HEK293 (cell line): Measurements from ENCODE around the gene SH2D2A.

ENCODE experiments used
- CTCF ChIA-PET: fragments of 350-600 bp; formaldehyde crosslinking; extraction: SDS; loops from one replicate; lab custom pipeline; 2021; ENCODE audit warnings: antibody characterized with exemption; lab: Yijun Ruan, JAX
- POLR2A ChIA-PET: fragments of 300-600 bp; formaldehyde crosslinking; extraction: SDS; loops from one replicate; lab custom pipeline; 2020; ENCODE audit warnings: antibody characterized with exemption, inconsistent platforms; lab: Yijun Ruan, JAX
- H3K27ac ChIP-seq: fragments of 200-500 bp; sonication (Bioruptor generic); 2 replicates; pipeline ENCODE4 v1.5.1; 2014; ENCODE audit warnings: low read depth, low read length, control low read depth, inconsistent platforms; ENCODE audit errors: extremely low read depth
- H3K36me3 ChIP-seq, 2 experiments: fragments of 200-500 bp in 1 of 2; sonication (Bioruptor generic) in 1 of 2; 1 replicate in 1 of 2; 2 replicates in 1 of 2; pipeline ENCODE4 v1.5.1; 2014 to 2017; ENCODE audit warnings: inconsistent platforms in 2 of 2, low read length in 2 of 2; ENCODE audit not compliant: control insufficient read depth in 2 of 2, insufficient read depth in 1 of 2
- H3K4me1 ChIP-seq: fragments of 200-500 bp; sonication (Bioruptor generic); 2 replicates; pipeline ENCODE4 v1.5.1; 2014; ENCODE audit warnings: mild to moderate bottlenecking, low read length, inconsistent platforms; ENCODE audit not compliant: control insufficient read depth, insufficient read depth
- H3K4me3 ChIP-seq: 2 replicates; pipeline ENCODE4 v1.5.1; 2011; ENCODE audit warnings: low read depth, mild to moderate bottlenecking, control low read depth, low read length, moderate library complexity
- H3K9me3 ChIP-seq: fragments of 200-500 bp; sonication (Bioruptor generic); 2 replicates; pipeline ENCODE4 v1.5.1; 2014; ENCODE audit warnings: low read depth, low read length, inconsistent platforms; ENCODE audit not compliant: control insufficient read depth, insufficient read depth
- KLF16 ChIP-seq: fragments of 450-650 bp; formaldehyde crosslinking; IDR thresholded peaks from 2 replicates; pipeline ENCODE4 v1.5.1; 2017; ENCODE audit warnings: missing biosample characterization, missing genetic modification characterization
- KLF8 ChIP-seq: fragments of 450-650 bp; formaldehyde crosslinking; IDR thresholded peaks from 2 replicates; pipeline ENCODE4 v1.5.1; 2016; ENCODE audit warnings: missing biosample characterization, missing genetic modification characterization
- KLF9 ChIP-seq: fragments of 450-650 bp; formaldehyde crosslinking; IDR thresholded peaks from 2 replicates; pipeline ENCODE4 v1.5.1; 2016; ENCODE audit warnings: missing biosample characterization, missing genetic modification characterization, low read depth
- MYNN ChIP-seq: fragments of 450-650 bp; formaldehyde crosslinking; IDR thresholded peaks from 2 replicates; pipeline ENCODE4 v1.5.1; 2016; ENCODE audit warnings: missing biosample characterization, missing genetic modification characterization, borderline replicate concordance
- MZF1 ChIP-seq: fragments of 450-650 bp; formaldehyde crosslinking; IDR thresholded peaks from 2 replicates; pipeline ENCODE4 v1.5.1; 2017; ENCODE audit warnings: missing biosample characterization, missing genetic modification characterization, borderline replicate concordance
- PATZ1 ChIP-seq: fragments of 450-650 bp; formaldehyde crosslinking; IDR thresholded peaks from 2 replicates; pipeline ENCODE4 v1.5.1; 2016; ENCODE audit warnings: missing biosample characterization, missing genetic modification characterization
- PRDM6 ChIP-seq: fragments of 450-650 bp; formaldehyde crosslinking; IDR thresholded peaks from 2 replicates; pipeline ENCODE4 v1.5.1; 2017; ENCODE audit warnings: missing biosample characterization, missing genetic modification characterization
- REPIN1 ChIP-seq: fragments of 450-650 bp; formaldehyde crosslinking; IDR thresholded peaks from 2 replicates; pipeline ENCODE4 v1.5.1; 2017; ENCODE audit warnings: missing biosample characterization, missing genetic modification characterization, low read depth
- YY1 ChIP-seq: fragments of 450-650 bp; formaldehyde crosslinking; IDR thresholded peaks from 2 replicates; pipeline ENCODE4 v1.5.1; 2018; ENCODE audit warnings: missing biosample characterization, missing genetic modification characterization
- ZBTB11 ChIP-seq: fragments of 450-650 bp; formaldehyde crosslinking; conservative IDR thresholded peaks from 2 replicates; pipeline ENCODE4 v1.5.1; 2016; ENCODE audit warnings: low read depth, missing biosample characterization, missing genetic modification characterization
- ZBTB17 ChIP-seq: fragments of 450-650 bp; formaldehyde crosslinking; IDR thresholded peaks from 2 replicates; pipeline ENCODE4 v1.5.1; 2016; ENCODE audit warnings: missing biosample characterization, missing genetic modification characterization
- ZBTB26 ChIP-seq: fragments of 450-650 bp; formaldehyde crosslinking; optimal IDR thresholded peaks from 2 replicates; pipeline ENCODE3; 2016; ENCODE audit warnings: missing biosample characterization, mild to moderate bottlenecking, missing genetic modification characterization
- ZBTB48 ChIP-seq: fragments of 450-650 bp; formaldehyde crosslinking; IDR thresholded peaks from 2 replicates; pipeline ENCODE4 v1.5.1; 2016; ENCODE audit warnings: missing biosample characterization, missing genetic modification characterization
- ZFP69B ChIP-seq: fragments of 450-650 bp; formaldehyde crosslinking; IDR thresholded peaks from 2 replicates; pipeline ENCODE4 v1.5.1; 2016; ENCODE audit warnings: missing biosample characterization, missing genetic modification characterization
- ZIC2 ChIP-seq: fragments of 450-650 bp; formaldehyde crosslinking; IDR thresholded peaks from 2 replicates; pipeline ENCODE4 v1.5.1; 2016; ENCODE audit warnings: missing biosample characterization, missing genetic modification characterization
- ZNF2 ChIP-seq: fragments of 450-650 bp; formaldehyde crosslinking; IDR thresholded peaks from 2 replicates; pipeline ENCODE4 v1.5.1; 2016; ENCODE audit warnings: missing biosample characterization, missing genetic modification characterization
- ZNF202 ChIP-seq: fragments of 450-650 bp; formaldehyde crosslinking; IDR thresholded peaks from 2 replicates; pipeline ENCODE4 v1.5.1; 2016; ENCODE audit warnings: missing biosample characterization, missing genetic modification characterization, borderline replicate concordance
- ZNF302 ChIP-seq: fragments of 450-650 bp; formaldehyde crosslinking; IDR thresholded peaks from 2 replicates; pipeline ENCODE4 v1.5.1; 2016; ENCODE audit warnings: missing biosample characterization, missing genetic modification characterization, low read depth
- ZNF324 ChIP-seq: fragments of 450-650 bp; formaldehyde crosslinking; IDR thresholded peaks from 2 replicates; pipeline ENCODE4 v1.5.1; 2016; ENCODE audit warnings: missing biosample characterization, missing genetic modification characterization
- ZNF341 ChIP-seq: fragments of 450-650 bp; formaldehyde crosslinking; IDR thresholded peaks from 2 replicates; pipeline ENCODE4; 2016; ENCODE audit warnings: low read depth, missing biosample characterization, missing genetic modification characterization
- ZNF423 ChIP-seq: fragments of 450-650 bp; formaldehyde crosslinking; IDR thresholded peaks from 2 replicates; pipeline ENCODE4 v1.5.1; 2016; ENCODE audit warnings: missing biosample characterization, missing genetic modification characterization
- ZNF548 ChIP-seq: fragments of 450-650 bp; formaldehyde crosslinking; IDR thresholded peaks from 2 replicates; pipeline ENCODE4 v1.5.1; 2016; ENCODE audit warnings: missing biosample characterization, missing genetic modification characterization
- ZNF560 ChIP-seq: fragments of 450-650 bp; formaldehyde crosslinking; IDR thresholded peaks from 2 replicates; pipeline ENCODE4 v1.5.1; 2017; ENCODE audit warnings: missing biosample characterization, missing genetic modification characterization, borderline replicate concordance
- ZNF658 ChIP-seq: fragments of 450-650 bp; formaldehyde crosslinking; IDR thresholded peaks from 2 replicates; pipeline ENCODE4; 2016; ENCODE audit warnings: missing biosample characterization, missing genetic modification characterization
- ZNF776 ChIP-seq: fragments of 450-650 bp; formaldehyde crosslinking; IDR thresholded peaks from 2 replicates; pipeline ENCODE4 v1.5.0; 2017; ENCODE audit warnings: missing biosample characterization, missing genetic modification characterization, borderline replicate concordance
- ZNF791 ChIP-seq: fragments of 450-650 bp; formaldehyde crosslinking; IDR thresholded peaks from 2 replicates; pipeline ENCODE4 v1.5.1; 2016; ENCODE audit warnings: missing biosample characterization, missing genetic modification characterization
- ZSCAN30 ChIP-seq: fragments of 450-650 bp; IDR thresholded peaks from 2 replicates; pipeline ENCODE4 v1.5.1; 2018; ENCODE audit warnings: missing biosample characterization, mild to moderate bottlenecking, missing genetic modification characterization, moderate library complexity

Gene SH2D2A

GRCh38 chr1:156859523-156860112 lies 43.0 kb upstream of the SH2D2A start:
- H3K36me3 ChIP-seq, result no peaks in the 10 kb centered on the region
- no peak overlapping the region for H3K27ac ChIP-seq
- CTCF ChIA-PET, result interaction anchor here (0.6 to 7.6 kb wide), 41 partner anchors 8 to 216 kb away, joined by 3 to 129 read pairs (median 6); partner anchors contain the start of genes ISG20L2, METTL25B, PRCC and SH2D2A
- no peaks in the 10 kb centered on the region for H3K9me3 ChIP-seq
- H3K4me3 ChIP-seq, result no peak overlapping the region; the same call in 1 of the 2 replicates
- POLR2A ChIA-PET, result interaction anchor here (1.0 to 2.2 kb wide), 6 partner anchors 28 to 170 kb away, joined by 4 to 14 read pairs (median 4); partner anchors contain the start of genes ISG20L2, METTL25B and PRCC
- TF ChIP-seq ZNF791, result no peak
- TF ChIP-seq ZNF2 (tag by site-specific recombination), result no peak
- no peak for TF ChIP-seq ZBTB11 (tag by site-specific recombination)
- no peak for TF ChIP-seq PATZ1 (tag by site-specific recombination)
- no peak for TF ChIP-seq ZFP69B (tag by site-specific recombination)
- no peak for TF ChIP-seq ZNF302 (tag by site-specific recombination)
- TF ChIP-seq ZNF324 (tag by site-specific recombination), result no peak
- no peak for TF ChIP-seq ZNF560
- TF ChIP-seq PRDM6 (tag by site-specific recombination), result no peak
- TF ChIP-seq ZNF658, result no peak
- no peak for TF ChIP-seq MZF1 (tag by site-specific recombination)
- TF ChIP-seq ZSCAN30 (tag by site-specific recombination), result no peak
- no peak for TF ChIP-seq ZBTB26 (tag by site-specific recombination)
- TF ChIP-seq YY1 (tag by site-specific recombination), result no peak
- peaks cover 2% of the 10 kb centered on the region; the same call in 1 of the 2 replicates for H3K4me1 ChIP-seq

- Histone ChIP-seq H3K4me3 (no peak within 1 kb of the TSS; the same call in 1 of the 2 replicates), H3K36me3 (no peaks in the 10 kb centered on the region), H3K4me1 (peaks cover 2% of the 10 kb centered on the region; the same call in 1 of the 2 replicates), H3K27ac (no peak within 1 kb of the TSS), H3K9me3 (no peaks in the 10 kb centered on the region)
- CTCF ChIA-PET, result interaction anchor here (0.6 to 7.6 kb wide), 25 partner anchors 8 to 215 kb away, joined by 3 to 129 read pairs (median 9); partner anchors contain the start of genes ISG20L2, METTL25B, PRCC and SH2D2A
- POLR2A ChIA-PET, result interaction anchor here (1.3 to 1.9 kb wide), 3 partner anchors 28 to 133 kb away, joined by 4 to 12 read pairs (median 5); partner anchors contain the start of gene PRCC
- TF ChIP-seq ZBTB48 (tag by site-specific recombination) (no peak), ZBTB17 (tag by site-specific recombination) (no peak), ZNF341 (tag by site-specific recombination) (no peak), KLF8 (tag by site-specific recombination) (no peak), REPIN1 (tag by site-specific recombination) (no peak), ZSCAN30 (tag by site-specific recombination) (no peak), ZNF202 (tag by site-specific recombination) (no peak), ZNF548 (tag by site-specific recombination) (no peak), KLF9 (no peak), ZIC2 (no peak), KLF16 (tag by site-specific recombination) (no peak), ZNF423 (tag by site-specific recombination) (no peak), MYNN (no peak), ZNF776 (tag by site-specific recombination) (no peak)
Observed at GRCh38 chr1:156858959-156859522, 42.4 kb upstream of the SH2D2A start, which contains the start of gene INSRR. INSRR (minus strand) TSS chr1:156859117; CDS start chr1:156858621, 496 bp downstream.
